ENCODE results near the gene LIM2. TPM values are rescaled to one million over a fixed set of nuclear protein-coding genes. Genes with fewer than 3 reads are reported as not detected.
A peak's percentile ranks its signal among the peaks of the same experiment; 100 is the strongest.
"Not testable (repeated sequence)": the region's sequence is repeated elsewhere in the genome, so short reads cannot be mapped to it uniquely, and the experiment has no call there.

Gene LIM2
- total and polyA plus RNA-seq, 2 donors (not counting 1 experiment from before 2014, with no cell fraction given): not detected

- no peaks in the 10 kb centered on the region for H3K9me3 Mint-ChIP-seq (ENCODE audit: insufficient read depth)
- H3K27ac Mint-ChIP-seq: no peak overlapping the region
- H3K4me1 Mint-ChIP-seq: peaks cover 35% of the 10 kb centered on the region
- peaks cover 25 to 39% of the 10 kb centered on the region in 2 donors for H3K4me1 ChIP-seq (ENCODE audit: control insufficient read depth in 2 of 2, insufficient read depth in 2 of 2, low read length in 2 of 2)
- H3K4me3 Mint-ChIP-seq: peak overlapping the region; percentile 39
- DNase-seq (no peak), ATAC-seq (ENCODE audit: low read depth) (no peak)
- no peak overlapping the region for H3K4me3 ChIP-seq (ENCODE audit: control extremely low read depth in 1 of 5, extremely low read depth in 1 of 5, insufficient read depth in 1 of 5, low read depth in 2 of 5, low read length in 4 of 5)
- peak overlapping the region; percentile 56 for H3K4me2 ChIP-seq (replicated peaks; ENCODE audit: low read depth, low read length, poor library complexity, severe bottlenecking)
- H2AFZ ChIP-seq (ENCODE audit: insufficient read depth, low read depth, low read length, poor library complexity, severe bottlenecking): no peak overlapping the region
- 3% methylated on average over 28 of the region's 39 CpGs for WGBS (ENCODE audit: insufficient coverage)
- TF ChIP-seq EZH2 (IDR thresholded peaks at IDR 0.05; ENCODE audit: borderline replicate concordance, insufficient read depth, low read depth, low read length, poor library complexity, severe bottlenecking): no peak
- TF ChIP-seq, protein P1, sequence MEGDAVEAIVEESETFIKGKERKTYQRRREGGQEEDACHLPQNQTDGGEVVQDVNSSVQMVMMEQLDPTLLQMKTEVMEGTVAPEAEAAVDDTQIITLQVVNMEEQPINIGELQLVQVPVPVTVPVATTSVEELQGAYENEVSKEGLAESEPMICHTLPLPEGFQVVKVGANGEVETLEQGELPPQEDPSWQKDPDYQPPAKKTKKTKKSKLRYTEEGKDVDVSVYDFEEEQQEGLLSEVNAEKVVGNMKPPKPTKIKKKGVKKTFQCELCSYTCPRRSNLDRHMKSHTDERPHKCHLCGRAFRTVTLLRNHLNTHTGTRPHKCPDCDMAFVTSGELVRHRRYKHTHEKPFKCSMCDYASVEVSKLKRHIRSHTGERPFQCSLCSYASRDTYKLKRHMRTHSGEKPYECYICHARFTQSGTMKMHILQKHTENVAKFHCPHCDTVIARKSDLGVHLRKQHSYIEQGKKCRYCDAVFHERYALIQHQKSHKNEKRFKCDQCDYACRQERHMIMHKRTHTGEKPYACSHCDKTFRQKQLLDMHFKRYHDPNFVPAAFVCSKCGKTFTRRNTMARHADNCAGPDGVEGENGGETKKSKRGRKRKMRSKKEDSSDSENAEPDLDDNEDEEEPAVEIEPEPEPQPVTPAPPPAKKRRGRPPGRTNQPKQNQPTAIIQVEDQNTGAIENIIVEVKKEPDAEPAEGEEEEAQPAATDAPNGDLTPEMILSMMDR (IDR thresholded peaks at IDR 0.05): no peak
- no peak overlapping the region for H3K27ac ChIP-seq (ENCODE audit: low read length in 2 of 2)
- intact Hi-C loops (cut with micrococcal nuclease): loop anchor here (1.0 to 10.0 kb wide), 2 partner anchors 18 to 93 kb away; no protein-coding TSS in a partner anchor
- H3K27me3 Mint-ChIP-seq: peaks cover 10% of the 10 kb centered on the region
- no peaks in the 10 kb centered on the region for H4K20me1 ChIP-seq (ENCODE audit: control insufficient read depth, insufficient read depth, low read length, poor library complexity, severe bottlenecking)
- ChIA-PET CTCF (interaction anchor here (0.5 to 6.6 kb wide), 24 partner anchors 8 to 257 kb away, joined by 3 to 112 read pairs (median 5); partner anchors contain the start of gene VSIG10L), POLR2A (interaction anchor here (0.6 to 1.1 kb wide), 2 partner anchors 27 to 61 kb away, joined by 3 read pairs; no protein-coding TSS in a partner anchor)
- peaks cover 0 to 14% (median 3%) of the 10 kb centered on the region in 4 experiments for H3K27me3 ChIP-seq (replicated peaks in 1 of 4; ENCODE audit: control extremely low read depth in 1 of 4, control insufficient read depth in 3 of 4, insufficient read depth in 4 of 4, low read length in 3 of 4)
- peaks cover 2% of the 10 kb centered on the region for H3K79me2 ChIP-seq (ENCODE audit: control insufficient read depth, insufficient read depth, low read length)
- H3K9ac ChIP-seq (ENCODE audit: low read length): no peak overlapping the region
- H3K9me3 ChIP-seq (ENCODE audit: control extremely low read depth in 1 of 3, control insufficient read depth in 2 of 3, insufficient read depth in 1 of 3, low read length in 2 of 3): peaks cover 0 to 6% (median 0%) of the 10 kb centered on the region in 3 donors
- H3K36me3 ChIP-seq (replicated peaks in 1 of 2; ENCODE audit: control extremely low read depth in 1 of 2, control insufficient read depth in 1 of 2, extremely low read depth in 1 of 2, insufficient read depth in 2 of 2, low read length in 1 of 2): no peaks in the 10 kb centered on the region
Observed at GRCh38 chr19:51421229-51422052, 33.7 kb upstream of the LIM2 start.

GRCh38 chr19:51420511-51420910 is 32.7 kb upstream of the LIM2 start:
- H3K36me3 ChIP-seq (replicated peaks in 1 of 2; ENCODE audit: control extremely low read depth in 1 of 2, control insufficient read depth in 1 of 2, extremely low read depth in 1 of 2, insufficient read depth in 2 of 2, low read length in 1 of 2); H4K20me1 ChIP-seq (ENCODE audit: control insufficient read depth, insufficient read depth, low read length, poor library complexity, severe bottlenecking); H3K9me3 Mint-ChIP-seq (ENCODE audit: insufficient read depth); H3K4me2 ChIP-seq (replicated peaks; ENCODE audit: low read depth, low read length, poor library complexity, severe bottlenecking); H3K4me3 Mint-ChIP-seq; H3K9me3 ChIP-seq (ENCODE audit: control extremely low read depth in 1 of 3, control insufficient read depth in 2 of 3, insufficient read depth in 1 of 3, low read length in 2 of 3); H3K27ac Mint-ChIP-seq; H2AFZ ChIP-seq (ENCODE audit: insufficient read depth, low read depth, low read length, poor library complexity, severe bottlenecking); DNase-seq; H3K27me3 Mint-ChIP-seq; H3K27ac ChIP-seq (ENCODE audit: low read length in 2 of 2); ATAC-seq (ENCODE audit: low read depth); H3K4me3 ChIP-seq (ENCODE audit: control extremely low read depth in 1 of 5, extremely low read depth in 1 of 5, insufficient read depth in 1 of 5, low read depth in 2 of 5, low read length in 4 of 5); H3K9ac ChIP-seq (ENCODE audit: low read length): not testable (repeated sequence)
- H3K4me1 Mint-ChIP-seq: peaks cover 41% of the 10 kb centered on the region
- POLR2A ChIA-PET: interaction anchor here (0.7 to 1.1 kb wide), 2 partner anchors 26 to 86 kb away, joined by 3 to 8 read pairs; no protein-coding TSS in a partner anchor
- WGBS (ENCODE audit: insufficient coverage): 93% methylated on average over 8 of the region's 11 CpGs
- CTCF ChIA-PET: interaction anchor here (0.7 to 6.6 kb wide), 15 partner anchors 9 to 241 kb away, joined by 3 to 112 read pairs (median 7); partner anchors contain the start of gene VSIG10L
- intact Hi-C loops (cut with micrococcal nuclease): loop anchor here (10.0 kb wide), 1 partner anchor 94 kb away; no protein-coding TSS in a partner anchor
- H3K27me3 ChIP-seq (replicated peaks in 1 of 4; ENCODE audit: control extremely low read depth in 1 of 4, control insufficient read depth in 3 of 4, insufficient read depth in 4 of 4, low read length in 3 of 4): peaks cover 0 to 11% (median 3%) of the 10 kb centered on the region in 4 experiments
- H3K4me1 ChIP-seq (ENCODE audit: control insufficient read depth in 2 of 2, insufficient read depth in 2 of 2, low read length in 2 of 2): peaks cover 31 to 48% of the 10 kb centered on the region in 2 donors
- H3K79me2 ChIP-seq (ENCODE audit: control insufficient read depth, insufficient read depth, low read length): peaks cover 11% of the 10 kb centered on the region

Data from B cell (primary cell).